Measurements from ENCODE around the gene IGDCC3. TPM values are rescaled to one million over a fixed set of nuclear protein-coding genes. Genes with fewer than 3 reads are reported as not detected.

IGDCC3 gene
- polyA plus RNA-seq, 1 donor (not counting 4 experiments of a cell fraction or from before 2014, with no cell fraction given): not detected

- no peak overlapping the region for H3K27ac ChIP-seq (ENCODE audit: control insufficient read depth, insufficient read depth, low read length)
- no peaks in the 10 kb centered on the region for H3K9me3 ChIP-seq (ENCODE audit: control insufficient read depth, low read depth, low read length)
- H3K4me2 ChIP-seq (ENCODE audit: control insufficient read depth, extremely low read depth, insufficient read depth, low read depth, low read length): no peak overlapping the region
- H3K79me2 ChIP-seq (ENCODE audit: control insufficient read depth, insufficient read depth, low read length): no peaks in the 10 kb centered on the region
- no peaks in the 10 kb centered on the region for H3K36me3 ChIP-seq (ENCODE audit: control insufficient read depth in 2 of 2, extremely low read depth in 1 of 2, insufficient read depth in 2 of 2, low read length in 2 of 2)
- H4K20me1 ChIP-seq (ENCODE audit: control insufficient read depth, extremely low read depth, insufficient read depth, low read length): no peaks in the 10 kb centered on the region
- H3K9me1 ChIP-seq (ENCODE audit: control insufficient read depth, extremely low read depth, insufficient read depth, low read length): no peaks in the 10 kb centered on the region
- no peak for DNase-seq (ENCODE audit: low read depth, low spot score)
- FAIRE-seq: no peak
- H3K9ac ChIP-seq (ENCODE audit: control insufficient read depth, extremely low read depth, insufficient read depth, low read length): no peak overlapping the region
- dilution Hi-C loops (cut with MboI; ENCODE audit: extremely low pct_ligation_motif_present, low sequenced_read_pairs): no loop called here
- no peak overlapping the region for H3K4me3 ChIP-seq (ENCODE audit: control insufficient read depth in 2 of 3, extremely low read depth in 1 of 3, insufficient read depth in 2 of 3, low read depth in 1 of 3, low read length in 3 of 3)
- no peak overlapping the region for H2AFZ ChIP-seq (ENCODE audit: control insufficient read depth, low read length)
- H3K4me1 ChIP-seq (ENCODE audit: control insufficient read depth, extremely low read depth, insufficient read depth, low read length): peaks cover 4% of the 10 kb centered on the region
- TF ChIP-seq EZH2 (IDR thresholded peaks at IDR 0.05; ENCODE audit: low read length): no peak
- no peak for TF ChIP-seq CTCF (optimal IDR thresholded peaks at IDR 0.05 in 1 of 3, IDR thresholded peaks at IDR 0.05 in 1 of 3, conservative IDR thresholded peaks at IDR 0.05 in 1 of 3; ENCODE audit: extremely low read depth in 1 of 3, insufficient read depth in 2 of 3, low read length in 3 of 3)
- H3K27me3 ChIP-seq (ENCODE audit: control insufficient read depth, extremely low read depth, insufficient read depth, low read length): peaks cover 35% of the 10 kb centered on the region
Measured at GRCh38 chr15:65389226-65389625, 11.4 kb upstream of the IGDCC3 start.

- H3K4me3 ChIP-seq (ENCODE audit: control insufficient read depth in 2 of 3, extremely low read depth in 1 of 3, insufficient read depth in 2 of 3, low read depth in 1 of 3, low read length in 3 of 3): no peak overlapping the region
- no peak overlapping the region for H3K9ac ChIP-seq (ENCODE audit: control insufficient read depth, extremely low read depth, insufficient read depth, low read length)
- no peaks in the 10 kb centered on the region for H3K9me1 ChIP-seq (ENCODE audit: control insufficient read depth, extremely low read depth, insufficient read depth, low read length)
- no peak for DNase-seq (ENCODE audit: low read depth, low spot score)
- no peak overlapping the region for H2AFZ ChIP-seq (ENCODE audit: control insufficient read depth, low read length)
- no peaks in the 10 kb centered on the region for H3K9me3 ChIP-seq (ENCODE audit: control insufficient read depth, low read depth, low read length)
- H3K27me3 ChIP-seq (ENCODE audit: control insufficient read depth, extremely low read depth, insufficient read depth, low read length): peaks cover 29% of the 10 kb centered on the region
- H3K4me2 ChIP-seq (ENCODE audit: control insufficient read depth, extremely low read depth, insufficient read depth, low read depth, low read length): no peak overlapping the region
- H3K79me2 ChIP-seq (ENCODE audit: control insufficient read depth, insufficient read depth, low read length): no peaks in the 10 kb centered on the region
- no peak for FAIRE-seq
- H3K27ac ChIP-seq (ENCODE audit: control insufficient read depth, insufficient read depth, low read length): no peak overlapping the region
- dilution Hi-C loops (cut with MboI; ENCODE audit: extremely low pct_ligation_motif_present, low sequenced_read_pairs): no loop called here
- H3K4me1 ChIP-seq (ENCODE audit: control insufficient read depth, extremely low read depth, insufficient read depth, low read length): peaks cover 4% of the 10 kb centered on the region
- H3K36me3 ChIP-seq (ENCODE audit: control insufficient read depth in 2 of 2, extremely low read depth in 1 of 2, insufficient read depth in 2 of 2, low read length in 2 of 2): no peaks in the 10 kb centered on the region
- TF ChIP-seq EZH2 (IDR thresholded peaks at IDR 0.05; ENCODE audit: low read length) (no peak), CTCF (optimal IDR thresholded peaks at IDR 0.05 in 1 of 3, IDR thresholded peaks at IDR 0.05 in 1 of 3, conservative IDR thresholded peaks at IDR 0.05 in 1 of 3; ENCODE audit: extremely low read depth in 1 of 3, insufficient read depth in 2 of 3, low read length in 3 of 3) (no peak)
- H4K20me1 ChIP-seq (ENCODE audit: control insufficient read depth, extremely low read depth, insufficient read depth, low read length): no peaks in the 10 kb centered on the region
Measured at GRCh38 chr15:65388306-65389080, 10.7 kb upstream of the IGDCC3 start.

Data from keratinocyte (primary cell).